HEK293T (cell line): Measurements from ENCODE around the gene SMAD4.

Experiments
- BHLHE40 ChIP-seq: fragments of 450-650 bp; IDR thresholded peaks from 2 replicates; pipeline ENCODE4 v1.6.1; 2016; ENCODE audit warnings: mild to moderate bottlenecking, moderate library complexity, borderline replicate concordance
- FOXA1 ChIP-seq: fragments of 450-650 bp; IDR thresholded peaks from 2 replicates; pipeline ENCODE4 v1.6.1; 2016; ENCODE audit warnings: mild to moderate bottlenecking
- FOXK2 ChIP-seq: fragments of 450-650 bp; IDR thresholded peaks from 2 replicates; pipeline ENCODE4 v1.6.1; 2016; ENCODE audit warnings: mild to moderate bottlenecking
- FOXM1 ChIP-seq: fragments of 450-650 bp; IDR thresholded peaks from 2 replicates; pipeline ENCODE4 v1.6.1; 2017; ENCODE audit warnings: mild to moderate bottlenecking, borderline replicate concordance
- HDGF ChIP-seq: fragments of 450-650 bp; IDR thresholded peaks from 2 replicates; pipeline ENCODE4 v1.6.1; 2017; ENCODE audit warnings: antibody characterized with exemption, borderline replicate concordance
- NFRKB ChIP-seq: fragments of 450-650 bp; IDR thresholded peaks from 2 replicates; pipeline ENCODE4 v1.6.1; 2016; ENCODE audit warnings: mild to moderate bottlenecking, moderate library complexity
- SP1 ChIP-seq: fragments of 450-650 bp; IDR thresholded peaks from 2 replicates; pipeline ENCODE4 v1.6.1; 2017
- SUZ12 ChIP-seq: fragments of 450-650 bp; IDR thresholded peaks from 2 replicates; pipeline ENCODE4 v1.6.1; 2016; ENCODE audit warnings: mild to moderate bottlenecking
- TARDBP ChIP-seq: fragments of 450-650 bp; IDR thresholded peaks from 2 replicates; pipeline ENCODE4 v1.6.1; 2016
- ZNF384 ChIP-seq: fragments of 450-650 bp; IDR thresholded peaks from 2 replicates; pipeline ENCODE4 v1.6.1; 2016

DNA sequence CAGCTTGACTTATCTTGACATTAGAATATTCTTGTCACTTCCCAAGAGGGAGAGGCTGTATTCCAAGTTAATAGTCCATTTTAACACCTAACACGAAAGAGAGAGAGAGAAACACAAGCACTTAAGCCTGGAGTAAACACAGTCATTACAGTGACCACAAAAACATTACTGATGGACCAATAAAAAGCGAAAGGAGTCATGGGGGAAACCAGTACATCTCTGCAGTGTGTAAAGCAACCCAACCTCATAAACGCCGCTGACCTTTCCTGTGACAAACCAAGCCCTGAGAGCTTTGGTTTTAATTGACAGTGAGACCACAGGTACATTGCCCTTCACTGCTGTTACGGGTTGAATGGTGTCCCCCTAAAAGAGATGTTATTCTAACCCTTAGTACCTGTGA, 78.3 kb downstream of the SMAD4 start:
- no peak for TF ChIP-seq FOXK2
- no peak for TF ChIP-seq HDGF
- TF ChIP-seq FOXA1 = no peak
- no peak for TF ChIP-seq SP1
- no peak for TF ChIP-seq FOXM1
- no peak for TF ChIP-seq ZNF384
- no peak for TF ChIP-seq SUZ12
- no peak for TF ChIP-seq NFRKB
- TF ChIP-seq BHLHE40 = no peak
- TF ChIP-seq TARDBP = no peak
